Left forelimb (tissue), 1 donor: Measurements from ENCODE around the gene CUL3.
"Not testable (repeated sequence)": the region's sequence is repeated elsewhere in the genome, so short reads cannot be mapped to it uniquely, and the experiment has no call there.

Experiments
- DNase-seq: peaks from one replicate; pipeline ENCODE4 v3.0.0-alpha.2; 2018; ENCODE audit warnings: low spot score

CUL3 gene

GRCh38 chr2:224543939-224544338 is 41.2 kb downstream of the CUL3 start:
- no peak for DNase-seq

- DNase-seq: no peak
Measured at GRCh38 chr2:224538561-224539138, 46.5 kb downstream of the CUL3 start.

- no peak for DNase-seq
Measured at GRCh38 chr2:224532931-224533330, 52.2 kb downstream of the CUL3 start.

GRCh38 chr2:224532441-224532840 is 52.7 kb downstream of the CUL3 start:
- DNase-seq: no peak

GRCh38 chr2:224528171-224528570 is 57.0 kb downstream of the CUL3 start:
- no peak for DNase-seq

GRCh38 chr2:224525774-224526173 is 59.4 kb downstream of the CUL3 start:
- DNase-seq: no peak

GRCh38 chr2:224524657-224525056 is 60.5 kb downstream of the CUL3 start:
- DNase-seq: no peak

- no peak for DNase-seq
Measured at GRCh38 chr2:224523626-224524577, 61.3 kb downstream of the CUL3 start.

- DNase-seq: not testable (repeated sequence)
Measured at GRCh38 chr2:224522483-224522882, 62.7 kb downstream of the CUL3 start.

- no peak for DNase-seq
Measured at GRCh38 chr2:224520064-224520463, 65.1 kb downstream of the CUL3 start.

- DNase-seq: no peak
Measured at GRCh38 chr2:224518806-224519580, 66.2 kb downstream of the CUL3 start.

GRCh38 chr2:224517963-224518362 is 67.2 kb downstream of the CUL3 start:
- DNase-seq: no peak

GRCh38 chr2:224516393-224516792 is 68.8 kb downstream of the CUL3 start:
- not testable (repeated sequence) for DNase-seq

- DNase-seq: no peak
Measured at GRCh38 chr2:224513991-224514390, 71.2 kb downstream of the CUL3 start.

GRCh38 chr2:224507789-224508188 is 77.4 kb downstream of the CUL3 start:
- DNase-seq: no peak

- DNase-seq: no peak
Measured at GRCh38 chr2:224506494-224506893, 78.7 kb downstream of the CUL3 start.

- no peak for DNase-seq
Measured at GRCh38 chr2:224498991-224499390, 86.2 kb downstream of the CUL3 start.

- no peak for DNase-seq
Measured at GRCh38 chr2:224492531-224492930, 92.6 kb downstream of the CUL3 start.

- not testable (repeated sequence) for DNase-seq
Measured at GRCh38 chr2:224487940-224488339, 97.2 kb downstream of the CUL3 start.

- DNase-seq: not testable (repeated sequence)
Measured at GRCh38 chr2:224485081-224486014, 99.8 kb downstream of the CUL3 start.

GRCh38 chr2:224479826-224480225 is 105.3 kb downstream of the CUL3 start:
- DNase-seq: no peak
